A549 (cell line): Measurements from ENCODE around the gene PCGF3. TPM values are rescaled to one million over a fixed set of nuclear protein-coding genes. Genes with fewer than 3 reads are reported as not detected.
A peak's percentile ranks its signal among the peaks of the same experiment; 100 is the strongest.

Experiments used
- ATAC-seq, 2 experiments: fragments of 200-7000 bp in 1 of 2; fragments of >200 bp in 1 of 2; cut with Nextera tagmentation in 1 of 2; cut with Tn5 transposase in 1 of 2; 3 replicates each; pipeline versions ENCODE4 v1.8.0 to v1.9.1; 2018 to 2020; ENCODE audit warnings: mild to moderate bottlenecking in 1 of 2, moderate library complexity in 1 of 2
- CTCF ChIA-PET: fragments of 300-600 bp; sonication (Branson Sonifier 250); formaldehyde crosslinking; extraction: SDS; loops from one replicate; lab custom pipeline; 2021; ENCODE audit warnings: antibody characterized with exemption, inconsistent platforms; lab: Yijun Ruan, JAX
- POLR2A ChIA-PET: fragments of 350-600 bp; formaldehyde crosslinking; extraction: SDS; loops from one replicate; lab custom pipeline; 2021; ENCODE audit warnings: antibody characterized with exemption, inconsistent platforms; lab: Yijun Ruan, JAX
- DNase-seq, 2 experiments: peaks; one replicate each; pipeline versions ENCODE4 v3.0.0 to v3.0.0-alpha.2; 2011 to 2016; ENCODE audit warnings: low read depth in 1 of 2, low spot score in 1 of 2
- FAIRE-seq: peaks from 2 replicates; lab custom pipeline; 2011; peaks lifted over from hg19 to GRCh38; lab: Jason Lieb, UNC
- H3K27ac ChIP-seq, 2 experiments: fragments of >200 bp; sonication (Bioruptor Twin); formaldehyde crosslinking; 3 replicates each; pipeline ENCODE4 v1.5.1; 2016 to 2017
- H3K4me1 ChIP-seq: fragments of >200 bp; sonication (Bioruptor Twin); formaldehyde crosslinking; 3 replicates; pipeline ENCODE4 v1.6.1; 2016
- H3K4me2 ChIP-seq: fragments of >200 bp; sonication (Bioruptor Twin); formaldehyde crosslinking; 3 replicates; pipeline ENCODE4 v1.6.1; 2016
- H3K4me3 ChIP-seq: fragments of >200 bp; sonication (Bioruptor Twin); formaldehyde crosslinking; 3 replicates; pipeline ENCODE4 v1.5.1; 2016
- H3K9me3 ChIP-seq: fragments of >200 bp; sonication (Bioruptor Twin); formaldehyde crosslinking; 3 replicates; pipeline ENCODE4 v1.6.1; 2016
- CBX8 ChIP-seq: fragments of 200-600 bp; sonication (generic); IDR thresholded peaks from 2 replicates; pipeline ENCODE4 v1.6.1; 2016
- CEBPB ChIP-seq, 2 experiments: fragments of >200 bp in 1 of 2; sonication (Bioruptor Twin) in 1 of 2; formaldehyde crosslinking in 1 of 2; IDR thresholded peaks; 2 replicates each; pipeline ENCODE4 v1.6.1; 2012 to 2016
- CTCF ChIP-seq: fragments of >200 bp; sonication (Bioruptor Twin); formaldehyde crosslinking; IDR thresholded peaks from 3 replicates; pipeline ENCODE4 v1.5.1; 2016
- E2F6 ChIP-seq: IDR thresholded peaks from 2 replicates; pipeline ENCODE4 v1.6.1; 2012; ENCODE audit warnings: low read depth, borderline replicate concordance
- ESRRA ChIP-seq: fragments of 150-350 bp; IDR thresholded peaks from 2 replicates; pipeline ENCODE4 v1.6.1; 2014; ENCODE audit warnings: mild to moderate bottlenecking, low read length, borderline replicate concordance
- FOSL2 ChIP-seq, 2 experiments: fragments of 450-650 bp in 1 of 2; fragments of >200 bp in 1 of 2; sonication (Bioruptor Twin) in 1 of 2; formaldehyde crosslinking; IDR thresholded peaks; 2 replicates each; pipeline versions ENCODE4 v1.5.0 to v1.6.1; 2016 to 2020; ENCODE audit warnings: mild to moderate bottlenecking in 1 of 2, moderate library complexity in 1 of 2
- GATA3 ChIP-seq: IDR thresholded peaks from 2 replicates; pipeline ENCODE4 v1.6.1; 2012; ENCODE audit warnings: borderline replicate concordance
- HES2 ChIP-seq: fragments of >200 bp; sonication (Bioruptor Twin); formaldehyde crosslinking; IDR thresholded peaks from 2 replicates; pipeline ENCODE4 v1.6.1; 2016
- HMGXB4 ChIP-seq: fragments of 250-450 bp; sonication (Bioruptor Pico); IDR thresholded peaks from 2 replicates; pipeline ENCODE4 v1.5.0; 2021; ENCODE audit warnings: mild to moderate bottlenecking, moderate library complexity, borderline replicate concordance
- JUN ChIP-seq, 2 experiments: fragments of >200 bp; sonication (Bioruptor Twin); formaldehyde crosslinking; IDR thresholded peaks; 2 replicates in 1 of 2; 3 replicates in 1 of 2; pipeline ENCODE4 v1.6.1; 2016 to 2017
- NPAS2 ChIP-seq: fragments of 250-450 bp; sonication (Bioruptor Pico); IDR thresholded peaks from 2 replicates; pipeline ENCODE4 v1.8.0; 2022; ENCODE audit warnings: mild to moderate bottlenecking, moderate library complexity, borderline replicate concordance
- POLR2A ChIP-seq: IDR thresholded peaks from 2 replicates; pipeline ENCODE4 v1.6.1; 2012; ENCODE audit warnings: mild to moderate bottlenecking, low read length
- RCOR1 ChIP-seq: fragments of 150-350 bp; IDR thresholded peaks from 2 replicates; pipeline ENCODE4 v1.6.1; 2014; ENCODE audit warnings: antibody characterized with exemption, low read length, low read depth
- RFX5 ChIP-seq: fragments of 450-650 bp; IDR thresholded peaks from 2 replicates; pipeline ENCODE4 v1.7.1; 2014; ENCODE audit warnings: antibody characterized with exemption, mild to moderate bottlenecking, moderate library complexity
- SREBF2 ChIP-seq: fragments of 450-650 bp; IDR thresholded peaks from 2 replicates; pipeline ENCODE4 v1.6.1; 2014; ENCODE audit warnings: mild to moderate bottlenecking, moderate library complexity
- WGBS: methylation state at CpG from one replicate; pipeline ENCODE4 v1.1.6; 2017; ENCODE audit errors: missing lambda C conversion rate; 5-methylcytosine and 5-hydroxymethylcytosine counted together
- polyA plus RNA-seq, 4 experiments: library from polyadenylated mRNA; depleted of rRNA in 3 of 4; stranded (reverse); fragments of >200 nt; fragmentation: RNase III in 1 of 4; extraction: RNeasy Plus Mini Kit Qiagen cat#74134 plus additional on column Dnase treatment in 1 of 4; gene quantifications; 2 replicates in 3 of 4; 3 replicates in 1 of 4; pipeline ENCODE4 v1.2.3, GENCODE V29; 2011 to 2017

The PCGF3 gene
- polyA plus RNA-seq, 2 of the 4 experiments (the other 2 are of a cell fraction), result 15.9 to 21.0 TPM

GRCh38 chr4:687048-687970, 18.3 kb upstream of the PCGF3 start:
- ATAC-seq (peak; percentile 83 to 90), FAIRE-seq (no peak), DNase-seq (peak; percentile 87 to 91)
- peak overlapping the region; percentile 74 for H3K4me2 ChIP-seq
- ChIA-PET POLR2A (interaction anchor here (1.0 to 1.3 kb wide), 2 partner anchors 8 to 13 kb away, joined by 4 to 10 read pairs; partner anchors contain the start of genes ATP5ME and MYL5), CTCF (interaction anchor here (1.2 kb wide), 1 partner anchor 55 kb away, joined by 5 read pairs; no protein-coding TSS in a partner anchor)
- H3K27ac ChIP-seq, result peak overlapping the region; percentile 76 to 98
- WGBS, result 4% methylated on average over 11 of the region's 38 CpGs
- peak overlapping the region; percentile 20; the same call in 2 of the 3 replicates for H3K4me3 ChIP-seq
- no peaks in the 10 kb centered on the region for H3K9me3 ChIP-seq
- H3K4me1 ChIP-seq, result peaks cover 23% of the 10 kb centered on the region
- TF ChIP-seq E2F6, result 0 out of 2 replicates have a peak, but pooled peaks have one; percentile 15
- TF ChIP-seq HMGXB4 (CRISPR knock-in tag), result no peak
- TF ChIP-seq FOSL2 (IDR thresholded peaks at IDR 0.05), result 0 out of 2 replicates have a peak, but pooled peaks have one; percentile 5
- TF ChIP-seq FOSL2 (CRISPR knock-in tag; IDR thresholded peaks at IDR 0.05), result peak; percentile 68
- TF ChIP-seq JUN (IDR thresholded peaks at IDR 0.05), result peak in 1 of 2 experiments; percentile 46; a peak in 2 of 5 replicates
- no peak for TF ChIP-seq RCOR1
- peak; percentile 52 for TF ChIP-seq POLR2A
- no peak for TF ChIP-seq RFX5
- TF ChIP-seq CEBPB (IDR thresholded peaks at IDR 0.05), result peak; percentile 7 to 44; a peak in 2 of 4 replicates
- peak; percentile 75 for TF ChIP-seq ESRRA

GRCh38 chr4:687971-688853, 17.4 kb upstream of the PCGF3 start:
- ATAC-seq (no peak), FAIRE-seq (no peak), DNase-seq (no peak)
- CTCF ChIA-PET, result interaction anchor here (1.2 kb wide), 1 partner anchor 54 kb away, joined by 5 read pairs; no protein-coding TSS in a partner anchor
- Histone ChIP-seq H3K4me3 (no peak overlapping the region), H3K4me1 (peaks cover 23% of the 10 kb centered on the region), H3K27ac (peak overlapping the region; percentile 76 to 98), H3K4me2 (peak overlapping the region; percentile 74), H3K9me3 (no peaks in the 10 kb centered on the region)
- 91% methylated on average over 10 of the region's 26 CpGs for WGBS
- POLR2A ChIA-PET, result interaction anchor here (1.3 kb wide), 1 partner anchor 14 kb away, joined by 10 read pairs; the partner anchor contains the start of genes ATP5ME and MYL5
- TF ChIP-seq NPAS2 (no peak), GATA3 (no peak), HES2 (no peak), CTCF (no peak), SREBF2 (no peak), CBX8 (no peak), FOSL2 (IDR thresholded peaks at IDR 0.05) (no peak), FOSL2 (CRISPR knock-in tag; IDR thresholded peaks at IDR 0.05) (no peak), E2F6 (0 out of 2 replicates have a peak, but pooled peaks have one; percentile 9)
